LNCAP (cell line): ENCODE results near the gene APPL2.

Experiments used
- TF ChIP-seq, protein P1 (sequence below): fragments of 450-650 bp; IDR thresholded peaks from 2 replicates; pipeline ENCODE4 v1.5.1; 2017; ENCODE audit warnings: mild to moderate bottlenecking

Gene APPL2

DNA sequence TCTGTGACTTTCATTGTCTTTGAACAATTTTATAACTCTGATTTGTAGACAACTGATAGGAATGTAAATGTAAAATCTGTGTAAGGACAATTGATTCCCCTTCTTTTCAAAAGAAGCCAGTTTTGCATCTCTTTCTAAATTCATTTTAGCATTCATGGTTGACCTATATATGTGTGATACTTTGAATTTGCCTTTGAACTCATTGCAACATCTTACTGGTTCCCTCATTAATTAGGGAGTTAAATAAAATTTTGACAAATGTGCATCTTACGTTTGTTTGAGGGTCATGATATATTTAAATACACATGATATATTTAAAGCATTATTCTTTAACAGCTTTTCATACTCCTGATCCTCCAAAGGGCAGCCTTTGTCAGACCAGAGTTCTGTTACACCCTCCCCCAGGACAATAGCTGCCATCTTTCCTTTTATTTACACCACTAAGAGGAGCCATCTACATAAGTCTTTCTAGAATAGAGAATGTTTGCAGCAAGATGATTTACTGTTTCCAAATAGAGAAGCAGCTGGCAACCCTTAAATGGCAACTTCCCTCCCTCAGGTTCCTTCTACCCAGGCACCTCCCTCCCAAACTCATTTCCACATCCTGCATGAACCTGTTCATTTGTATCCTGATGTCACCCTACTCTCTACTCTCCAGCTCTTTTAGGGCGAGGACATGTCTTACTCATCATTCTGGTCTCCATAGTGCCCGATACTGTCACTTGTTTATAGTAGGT lies 40.2 kb upstream of the APPL2 start:
- TF ChIP-seq, protein P1, sequence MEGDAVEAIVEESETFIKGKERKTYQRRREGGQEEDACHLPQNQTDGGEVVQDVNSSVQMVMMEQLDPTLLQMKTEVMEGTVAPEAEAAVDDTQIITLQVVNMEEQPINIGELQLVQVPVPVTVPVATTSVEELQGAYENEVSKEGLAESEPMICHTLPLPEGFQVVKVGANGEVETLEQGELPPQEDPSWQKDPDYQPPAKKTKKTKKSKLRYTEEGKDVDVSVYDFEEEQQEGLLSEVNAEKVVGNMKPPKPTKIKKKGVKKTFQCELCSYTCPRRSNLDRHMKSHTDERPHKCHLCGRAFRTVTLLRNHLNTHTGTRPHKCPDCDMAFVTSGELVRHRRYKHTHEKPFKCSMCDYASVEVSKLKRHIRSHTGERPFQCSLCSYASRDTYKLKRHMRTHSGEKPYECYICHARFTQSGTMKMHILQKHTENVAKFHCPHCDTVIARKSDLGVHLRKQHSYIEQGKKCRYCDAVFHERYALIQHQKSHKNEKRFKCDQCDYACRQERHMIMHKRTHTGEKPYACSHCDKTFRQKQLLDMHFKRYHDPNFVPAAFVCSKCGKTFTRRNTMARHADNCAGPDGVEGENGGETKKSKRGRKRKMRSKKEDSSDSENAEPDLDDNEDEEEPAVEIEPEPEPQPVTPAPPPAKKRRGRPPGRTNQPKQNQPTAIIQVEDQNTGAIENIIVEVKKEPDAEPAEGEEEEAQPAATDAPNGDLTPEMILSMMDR = no peak

DNA sequence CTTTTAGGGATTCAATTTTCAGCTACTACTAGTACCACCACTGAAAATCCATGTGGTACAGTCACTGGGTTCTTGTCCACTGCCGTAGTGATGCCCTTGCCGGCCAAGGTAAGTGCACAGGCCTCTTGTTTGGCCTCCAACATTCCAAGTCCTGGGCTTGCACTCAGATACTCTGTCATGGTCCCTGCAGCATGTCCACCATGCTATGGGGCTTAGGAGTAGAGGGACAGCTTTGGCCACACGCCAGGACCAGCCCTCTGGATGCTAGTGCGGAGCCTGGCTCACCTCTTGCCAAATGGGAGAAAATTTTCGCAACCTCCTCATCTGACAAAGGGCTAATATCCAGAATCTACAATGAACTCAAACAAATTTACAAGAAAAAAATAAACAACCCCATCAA lies 38.6 kb upstream of the APPL2 start:
- TF ChIP-seq, protein P1 = no peak

DNA sequence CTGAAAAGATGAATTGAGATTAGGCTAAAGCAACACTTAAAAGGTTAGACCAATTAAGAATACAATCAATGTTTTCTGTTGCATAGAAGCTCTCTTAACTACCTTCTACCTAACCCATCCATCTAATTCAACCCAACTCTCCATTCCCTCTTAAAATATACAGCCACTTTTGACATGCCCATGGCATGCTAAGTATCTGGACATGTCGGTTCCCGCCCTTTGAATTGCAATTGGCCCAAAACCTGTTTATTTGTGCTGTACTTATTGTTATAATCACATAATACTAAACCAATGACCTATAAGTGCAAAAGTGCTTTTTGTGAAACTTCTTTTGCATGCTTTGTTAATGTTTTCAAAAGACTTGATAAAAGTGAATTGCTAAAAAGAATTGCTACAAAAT lies 37.6 kb upstream of the APPL2 start:
- TF ChIP-seq, protein P1 = no peak

DNA sequence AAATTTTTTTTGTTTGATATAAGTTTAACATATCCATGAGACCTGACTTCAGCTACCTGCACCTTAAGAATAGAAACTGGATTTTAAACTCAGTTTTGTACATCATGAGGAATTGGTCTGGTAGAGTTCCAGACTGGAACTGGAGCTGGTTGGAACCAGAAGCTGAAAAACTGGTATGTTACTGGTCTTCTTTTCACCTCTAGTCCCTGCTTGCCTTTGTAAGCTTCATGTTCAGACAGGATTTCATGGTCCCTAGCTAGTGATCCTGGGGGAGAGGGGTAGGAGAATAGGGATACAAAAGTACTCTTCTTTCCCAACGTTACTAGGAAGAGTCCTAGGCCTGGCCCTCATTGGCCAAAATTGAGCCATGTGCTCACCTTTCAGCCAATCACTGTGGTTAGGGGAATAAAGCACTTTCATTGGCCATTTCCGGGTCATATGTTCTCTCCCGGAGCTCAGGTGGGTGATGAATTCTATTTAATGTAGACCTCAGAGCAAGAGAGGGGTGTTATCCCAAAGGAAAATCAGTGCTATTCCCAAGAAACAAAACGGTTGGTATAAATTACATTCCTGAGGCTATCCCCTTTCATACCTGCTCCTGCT lies 36.9 kb upstream of the APPL2 start:
- TF ChIP-seq, protein P1 = no peak

DNA sequence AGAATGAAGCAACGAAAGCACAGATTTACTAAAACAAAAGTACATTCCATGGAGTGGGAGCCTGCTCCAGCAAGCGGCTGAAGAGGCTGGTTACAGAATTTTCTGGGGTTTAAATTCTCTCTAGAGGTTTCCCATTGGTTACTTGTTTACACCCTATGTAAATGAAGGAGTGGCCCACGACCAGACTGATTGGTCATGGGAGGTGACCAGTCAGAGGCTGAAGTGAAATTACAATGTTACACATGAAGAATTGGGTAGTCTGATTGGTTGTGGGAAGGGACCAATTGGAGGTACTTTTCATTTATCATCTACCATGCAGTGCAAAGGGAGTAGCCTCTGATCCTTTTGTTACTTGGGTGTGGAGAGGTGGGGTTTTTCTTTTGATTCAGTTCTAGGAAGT lies 36.2 kb upstream of the APPL2 start:
- TF ChIP-seq, protein P1 = no peak

DNA sequence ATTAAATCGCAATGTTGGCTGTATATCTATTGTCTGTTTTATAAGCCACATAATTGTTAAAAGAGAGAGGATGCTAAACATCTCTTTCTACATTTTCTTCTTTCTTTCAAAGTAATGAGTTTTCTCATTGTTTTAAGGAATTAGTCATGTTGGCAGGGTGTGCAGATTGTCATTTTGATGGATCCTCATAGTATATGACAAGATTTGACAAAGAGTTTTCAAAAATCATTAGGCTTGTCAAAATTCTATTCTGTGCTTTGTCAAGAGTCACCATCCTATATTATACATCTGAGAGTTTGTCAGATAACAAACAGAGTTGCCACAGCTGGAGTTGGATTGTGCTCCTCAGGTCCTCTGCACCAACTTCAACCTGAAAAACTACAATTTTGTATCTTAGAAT lies 35.4 kb upstream of the APPL2 start:
- TF ChIP-seq, protein P1 = no peak

DNA sequence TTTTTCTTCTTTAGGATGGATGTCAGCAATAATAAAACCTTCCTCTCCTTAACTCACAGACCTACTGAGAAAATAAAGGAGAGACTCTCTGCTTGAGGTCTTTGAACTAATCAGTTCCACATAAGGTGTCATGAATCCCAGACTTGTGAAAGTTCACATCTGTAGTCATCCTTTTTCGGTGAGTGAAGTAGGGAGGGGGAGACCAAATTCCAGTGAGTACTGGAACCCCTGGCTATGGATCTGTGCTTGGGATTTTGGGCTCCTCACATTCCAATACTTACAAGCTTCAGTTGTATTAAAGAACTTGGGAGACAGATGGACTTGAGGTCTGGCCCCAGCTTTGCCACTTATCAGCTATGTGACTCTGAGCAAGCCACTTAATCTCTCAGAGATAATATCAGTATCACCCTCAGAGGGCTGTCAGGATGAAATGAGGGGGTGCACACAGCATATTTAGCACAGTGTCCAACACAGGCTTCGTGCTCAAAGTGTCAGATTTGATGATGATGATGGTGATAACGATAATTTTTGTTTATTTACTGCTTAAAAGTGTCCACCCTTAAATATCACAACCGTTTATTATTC lies 34.8 kb upstream of the APPL2 start:
- TF ChIP-seq, protein P1 = no peak
